ENCODE results near the gene RUBCNL. TPM values are rescaled to one million over a fixed set of nuclear protein-coding genes. Genes with fewer than 3 reads are reported as not detected.

Gene RUBCNL
- total RNA-seq, 4 donors from 2014 or later, result 0.08 to 4.3 (median 2.9) TPM

- no peak overlapping the region for H3K4me3 ChIP-seq (ENCODE audit: low read depth, poor library complexity, severe bottlenecking)
- 59 to 62% methylated on average over 17 of the region's 17 CpGs for WGBS, 2 donors
- peak in 1 of 2 donors; percentile 45 for DNase-seq (ENCODE audit: low spot score in 2 of 2)
- intact Hi-C loops (cut with DNase I; ENCODE audit: low total_unique reads), result no loop called here
- no peak for TF ChIP-seq POLR2A (IDR thresholded peaks at IDR 0.05)
- TF ChIP-seq CTCF (IDR thresholded peaks at IDR 0.05), result no peak
These were observed 65.4 kb downstream of the RUBCNL start for GRCh38 chr13:46321494-46322225.

GRCh38 chr13:46320821-46321220 lies 66.2 kb downstream of the RUBCNL start:
- intact Hi-C loops (cut with DNase I; ENCODE audit: low total_unique reads), result no loop called here
- WGBS, 2 donors, result 90 to 91% methylated on average over 4 of the region's 4 CpGs
- DNase-seq (ENCODE audit: low spot score in 2 of 2), result no peak
- H3K4me3 ChIP-seq (ENCODE audit: low read depth, poor library complexity, severe bottlenecking), result no peak overlapping the region
- no peak for TF ChIP-seq POLR2A (IDR thresholded peaks at IDR 0.05)
- TF ChIP-seq CTCF (IDR thresholded peaks at IDR 0.05), result no peak

- TF ChIP-seq POLR2A (IDR thresholded peaks at IDR 0.05) (no peak), CTCF (IDR thresholded peaks at IDR 0.05) (no peak)
- WGBS, 2 donors, result 62 to 67% methylated on average over 3 of the region's 3 CpGs
- no peak overlapping the region for H3K4me3 ChIP-seq (ENCODE audit: low read depth, poor library complexity, severe bottlenecking)
- no peak for DNase-seq (ENCODE audit: low spot score in 2 of 2)
- intact Hi-C loops (cut with DNase I; ENCODE audit: low total_unique reads), result no loop called here
These were observed 66.6 kb downstream of the RUBCNL start for GRCh38 chr13:46320406-46320805.

GRCh38 chr13:46318986-46319385 lies 68.1 kb downstream of the RUBCNL start:
- H3K4me3 ChIP-seq (ENCODE audit: low read depth, poor library complexity, severe bottlenecking), result no peak overlapping the region
- intact Hi-C loops (cut with DNase I; ENCODE audit: low total_unique reads), result no loop called here
- no peak for DNase-seq (ENCODE audit: low spot score in 2 of 2)
- TF ChIP-seq POLR2A (IDR thresholded peaks at IDR 0.05) (no peak), CTCF (IDR thresholded peaks at IDR 0.05) (no peak)
- WGBS, 2 donors, result 92 to 93% methylated on average over 1 of the region's 1 CpG

GRCh38 chr13:46317120-46317519 lies 69.9 kb downstream of the RUBCNL start:
- intact Hi-C loops (cut with DNase I; ENCODE audit: low total_unique reads), result no loop called here
- TF ChIP-seq CTCF (IDR thresholded peaks at IDR 0.05) (no peak), POLR2A (IDR thresholded peaks at IDR 0.05) (no peak)
- no peak for DNase-seq (ENCODE audit: low spot score in 2 of 2)
- H3K4me3 ChIP-seq (ENCODE audit: low read depth, poor library complexity, severe bottlenecking), result no peak overlapping the region

Measured in lower leg skin (tissue), 4 donors.